HepG2 (cell line): ENCODE measurements around the gene SPAG9. TPM values are rescaled to one million over a fixed set of nuclear protein-coding genes. Genes with fewer than 3 reads are reported as not detected.

ENCODE experiments used
- ATF2 ChIP-seq: sonication (generic); formaldehyde crosslinking; IDR thresholded peaks from 2 replicates; pipeline ENCODE4 v1.4.0; 2020; ENCODE audit warnings: missing genetic modification reagents
- CEBPG ChIP-seq: IDR thresholded peaks from 2 replicates; pipeline ENCODE4 v1.6.1; 2016
- DZIP1 ChIP-seq: sonication (generic); formaldehyde crosslinking; IDR thresholded peaks from 2 replicates; pipeline ENCODE4 v1.5.0; 2020; ENCODE audit warnings: mild to moderate bottlenecking, missing genetic modification reagents
- IKZF5 ChIP-seq: IDR thresholded peaks from 2 replicates; pipeline ENCODE4 v1.6.1; 2018; ENCODE audit warnings: missing genetic modification reagents, mild to moderate bottlenecking, missing compliant biosample characterization
- NAIF1 ChIP-seq: sonication (generic); formaldehyde crosslinking; IDR thresholded peaks from 2 replicates; pipeline ENCODE4 v1.5.0; 2020; ENCODE audit warnings: mild to moderate bottlenecking, missing genetic modification reagents, borderline replicate concordance
- PITX1 ChIP-seq: sonication (generic); formaldehyde crosslinking; IDR thresholded peaks from 2 replicates; pipeline ENCODE4 v1.5.1; 2020; ENCODE audit warnings: mild to moderate bottlenecking, missing genetic modification reagents
- SIN3B ChIP-seq: fragments of 150-350 bp; IDR thresholded peaks from 2 replicates; pipeline ENCODE4 v1.6.1; 2014; ENCODE audit warnings: low read length
- SMAD1 ChIP-seq: sonication (generic); formaldehyde crosslinking; IDR thresholded peaks from 2 replicates; pipeline ENCODE4 v1.4.0; 2020; ENCODE audit warnings: missing genetic modification reagents, low read depth, mild to moderate bottlenecking, borderline replicate concordance
- SMC3 ChIP-seq: IDR thresholded peaks from 2 replicates; pipeline ENCODE4 v1.6.1; 2011; ENCODE audit warnings: low read length, improper control_type of control experiment
- ZNF230 ChIP-seq: sonication (generic); formaldehyde crosslinking; IDR thresholded peaks from 2 replicates; pipeline ENCODE4 v1.4.0; 2020; ENCODE audit warnings: mild to moderate bottlenecking, missing genetic modification reagents
- ZNF292 ChIP-seq: sonication (generic); formaldehyde crosslinking; IDR thresholded peaks from 2 replicates; pipeline ENCODE4 v1.8.1; 2022; ENCODE audit warnings: mild to moderate bottlenecking, low read depth, missing genetic modification reagents, borderline replicate concordance
- ZNF382 ChIP-seq: sonication (generic); formaldehyde crosslinking; IDR thresholded peaks from 2 replicates; pipeline ENCODE4 v1.5.0; 2020; ENCODE audit warnings: missing genetic modification reagents, mild to moderate bottlenecking, borderline replicate concordance
- ZNF441 ChIP-seq: sonication (generic); formaldehyde crosslinking; IDR thresholded peaks from 2 replicates; pipeline ENCODE4 v1.7.0; 2021; ENCODE audit warnings: missing genetic modification reagents, borderline replicate concordance
- ZNF589 ChIP-seq: sonication (generic); formaldehyde crosslinking; conservative IDR thresholded peaks from 2 replicates; pipeline ENCODE4 v1.8.0; 2022; ENCODE audit warnings: mild to moderate bottlenecking, moderate library complexity, missing genetic modification reagents
- ZZZ3 ChIP-seq: sonication (generic); formaldehyde crosslinking; IDR thresholded peaks from 2 replicates; pipeline ENCODE4 v1.4.0; 2020; ENCODE audit warnings: missing genetic modification reagents, mild to moderate bottlenecking, borderline replicate concordance
- polyA plus RNA-seq, 8 experiments: library from polyadenylated mRNA; depleted of rRNA in 3 of 8; stranded (reverse) in 7 of 8; unstranded in 1 of 8; fragments of >200 nt; fragmentation: Illumina TruSeq in 4 of 8; extraction: Trizol in 4 of 8; gene quantifications; 2 replicates each; pipeline versions ENCODE4 v1.2.1 to v1.2.3, GENCODE V29; 2011 to 2016; ENCODE audit warnings: low read depth in 4 of 8, missing spikeins in 1 of 8, mixed read lengths in 1 of 8; ENCODE audit not compliant: insufficient read depth in 1 of 8
- total RNA-seq, 5 experiments: library from RNA; depleted of rRNA; stranded (reverse); fragments of >200 nt; fragmentation: Illumina TruSeq; extraction: Trizol; gene quantifications; 2 replicates each; pipeline ENCODE4 v1.2.3, GENCODE V29; 2016; ENCODE audit warnings: low read depth in 1 of 5
- TF ChIP-seq, protein P1 (sequence below): sonication (generic); formaldehyde crosslinking; IDR thresholded peaks from 2 replicates; pipeline ENCODE4 v1.4.0; 2020; ENCODE audit warnings: missing genetic modification reagents, borderline replicate concordance

The SPAG9 gene
- total and polyA plus RNA-seq, 2 of the 13 experiments (the other 11 are each of a cell fraction or from before 2014, with no cell fraction given), result 43.2 to 78.6 TPM

- TF ChIP-seq, protein P1, sequence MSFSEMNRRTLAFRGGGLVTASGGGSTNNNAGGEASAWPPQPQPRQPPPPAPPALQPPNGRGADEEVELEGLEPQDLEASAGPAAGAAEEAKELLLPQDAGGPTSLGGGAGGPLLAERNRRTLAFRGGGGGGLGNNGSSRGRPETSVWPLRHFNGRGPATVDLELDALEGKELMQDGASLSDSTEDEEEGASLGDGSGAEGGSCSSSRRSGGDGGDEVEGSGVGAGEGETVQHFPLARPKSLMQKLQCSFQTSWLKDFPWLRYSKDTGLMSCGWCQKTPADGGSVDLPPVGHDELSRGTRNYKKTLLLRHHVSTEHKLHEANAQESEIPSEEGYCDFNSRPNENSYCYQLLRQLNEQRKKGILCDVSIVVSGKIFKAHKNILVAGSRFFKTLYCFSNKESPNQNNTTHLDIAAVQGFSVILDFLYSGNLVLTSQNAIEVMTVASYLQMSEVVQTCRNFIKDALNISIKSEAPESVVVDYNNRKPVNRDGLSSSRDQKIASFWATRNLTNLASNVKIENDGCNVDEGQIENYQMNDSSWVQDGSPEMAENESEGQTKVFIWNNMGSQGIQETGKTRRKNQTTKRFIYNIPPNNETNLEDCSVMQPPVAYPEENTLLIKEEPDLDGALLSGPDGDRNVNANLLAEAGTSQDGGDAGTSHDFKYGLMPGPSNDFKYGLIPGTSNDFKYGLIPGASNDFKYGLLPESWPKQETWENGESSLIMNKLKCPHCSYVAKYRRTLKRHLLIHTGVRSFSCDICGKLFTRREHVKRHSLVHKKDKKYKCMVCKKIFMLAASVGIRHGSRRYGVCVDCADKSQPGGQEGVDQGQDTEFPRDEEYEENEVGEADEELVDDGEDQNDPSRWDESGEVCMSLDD (CRISPR knock-in tag), result peak; percentile 85
- TF ChIP-seq DZIP1 (CRISPR knock-in tag), result no peak; the same call in none of the 2 replicates
- TF ChIP-seq ZNF230 (CRISPR knock-in tag), result peak; percentile 91; the same call in 1 of the 2 replicates
- peak; percentile 98 for TF ChIP-seq PITX1 (CRISPR knock-in tag)
- peak; percentile 41; the same call in 1 of the 2 replicates for TF ChIP-seq CEBPG (CRISPR knock-in tag)
- TF ChIP-seq ZNF382 (CRISPR knock-in tag), result no peak
- TF ChIP-seq ATF2 (CRISPR knock-in tag), result peak; percentile 76
- TF ChIP-seq ZNF292 (CRISPR knock-in tag), result peak; percentile 97
- peak; percentile 91; the same call in 1 of the 2 replicates for TF ChIP-seq NAIF1 (CRISPR knock-in tag)
- TF ChIP-seq ZNF441, result peak; percentile 64; the same call in 1 of the 2 replicates
- TF ChIP-seq IKZF5, result peak; percentile 98
- TF ChIP-seq SMC3, result no peak
- peak; percentile 95 for TF ChIP-seq ZNF589
- no peak; the same call in 1 of the 2 replicates for TF ChIP-seq SMAD1
- no peak for TF ChIP-seq SIN3B
- no peak for TF ChIP-seq ZZZ3 (CRISPR knock-in tag)
Observed at GRCh38 chr17:50944054-50944901, 176.4 kb downstream of the SPAG9 start (continued).
